Lung (tissue), 16 donors: ENCODE measurements around the gene HUS1. TPM values are rescaled to one million over a fixed set of nuclear protein-coding genes. Genes with fewer than 3 reads are reported as not detected.

Experiments used
- ATAC-seq: fragments of 200-7000 bp; cut with Tn5 transposase; one replicate; pipeline ENCODE4 v1.9.1; 2020; ENCODE audit warnings: moderate number of reproducible peaks; ENCODE audit not compliant: insufficient read depth, low FRiP score
- DNase-seq, 3 donors: peaks; one replicate each; pipeline ENCODE4 v3.0.0-alpha.2; 2013 to 2017
- H3K27ac ChIP-seq, 2 donors: one replicate each; pipeline ENCODE4 v1.5.1; 2013; ENCODE audit warnings: mild to moderate bottlenecking in 2 of 2, moderate library complexity in 2 of 2, control low read depth in 1 of 2, inconsistent platforms in 1 of 2, low read depth in 1 of 2, low read length in 1 of 2
- H3K27me3 ChIP-seq, 3 donors: one replicate each; pipeline ENCODE4 v1.5.1; 2013; ENCODE audit warnings: low read length in 2 of 3; ENCODE audit not compliant: control insufficient read depth in 3 of 3, insufficient read depth in 3 of 3
- H3K36me3 ChIP-seq, 4 donors: one replicate each; pipeline ENCODE4 v1.5.1; 2013; ENCODE audit warnings: low read length in 4 of 4, mild to moderate bottlenecking in 1 of 4, moderate library complexity in 1 of 4; ENCODE audit not compliant: control insufficient read depth in 4 of 4, insufficient read depth in 4 of 4
- H3K4me1 ChIP-seq, 5 donors: one replicate each; pipeline ENCODE4 v1.5.1; 2013; ENCODE audit warnings: low read length in 5 of 5, mild to moderate bottlenecking in 2 of 5, moderate library complexity in 1 of 5; ENCODE audit not compliant: control insufficient read depth in 5 of 5, insufficient read depth in 5 of 5
- H3K4me3 ChIP-seq: one replicate; pipeline ENCODE4 v1.5.1; 2013; ENCODE audit warnings: mild to moderate bottlenecking, control low read depth, moderate library complexity
- H3K9ac ChIP-seq, 2 donors: one replicate each; pipeline ENCODE4 v1.5.1; 2013; ENCODE audit warnings: low read length in 2 of 2, control low read depth in 1 of 2; ENCODE audit not compliant: insufficient read depth in 1 of 2
- H3K9me3 ChIP-seq, 4 donors: one replicate each; pipeline ENCODE4 v1.5.1; 2013; ENCODE audit warnings: low read length in 3 of 4, mild to moderate bottlenecking in 1 of 4, moderate library complexity in 1 of 4; ENCODE audit not compliant: control insufficient read depth in 4 of 4, insufficient read depth in 3 of 4
- CTCF ChIP-seq: IDR thresholded peaks from 2 replicates; pipeline ENCODE4 v1.5.1; 2012; ENCODE audit warnings: mild to moderate bottlenecking; ENCODE audit errors: control extremely low read depth, extremely low read depth
- WGBS, 2 donors: extraction: QIAGEN DNeasy Blood & Tissue Kit; methylation state at CpG; one replicate each; pipeline ENCODE4 v1.1.7; 2013; 5-methylcytosine and 5-hydroxymethylcytosine counted together
- long read RNA-seq, 5 donors: transcript quantifications; one replicate each; lab custom pipeline, GENCODE V29; 2026
- polyA plus RNA-seq, 2 donors: library from polyadenylated mRNA; stranded (reverse); fragments of 200-250 nt; gene quantifications; one replicate each; pipeline ENCODE4 v1.2.1, GENCODE V29; 2013
- total RNA-seq, 2 donors: library from RNA; depleted of rRNA in 1 of 2; stranded (reverse); fragments of >200 nt in 1 of 2; gene quantifications; one replicate each; pipeline ENCODE4 v1.2.1, GENCODE V29; 2014 to 2021
- donor health status: control.
- donor health status: control.
- donor health status: Bipolar disorder and iron deficiency.
- donor health status: healthy.
- donor health status: DM: yes; HTN: yes; CAD: no.

The HUS1 gene
- total RNA-seq (10 to 100 TPM; 26.5 to 33.9 TPM), polyA plus RNA-seq (10 to 100 TPM; 10.3 to 12.1 TPM)
- long read RNA-seq, donor 1, partial matches to known transcripts, result 0 of 7 reads
- long read RNA-seq, donor 1, other reads (novel, unspliced or antisense), result 0 of 7 reads
- long read RNA-seq, donor 2, partial matches to known transcripts, result 0 of 2 reads
- long read RNA-seq, donor 2, other reads (novel, unspliced or antisense), result 0 of 2 reads
- long read RNA-seq, donor 3, partial matches to known transcripts, result 0 of 3 reads
- long read RNA-seq, donor 3, other reads (novel, unspliced or antisense), result 0 of 3 reads
- long read RNA-seq, donor 4, result 0 reads
- long read RNA-seq, donor 5, partial matches to known transcripts, result 0 of 4 reads
- long read RNA-seq, donor 5, other reads (novel, unspliced or antisense), result 0 of 4 reads

GRCh38 chr7:47979145-47979831, at the start of gene HUS1:
Gene HUS1 (minus strand): TSS chr7:47979615. CDS start chr7:47979519, 96 bp downstream.
- peak within 1 kb of the TSS; percentile 72 to 92 for H3K9ac ChIP-seq
- peak within 1 kb of the TSS; percentile 83 to 98 for H3K27ac ChIP-seq
- H3K27me3 ChIP-seq, result no peaks in the 10 kb centered on the region
- ATAC-seq (peak; percentile 99), DNase-seq (peak; percentile 90 to 93 (median 91))
- WGBS, 2 donors, result 2% methylated on average over 62 of the region's 62 CpGs
- TF ChIP-seq CTCF, result no peak
- peaks cover 15 to 26% (median 17%) of the 10 kb centered on the region in 4 donors for H3K36me3 ChIP-seq
- no peaks in the 10 kb centered on the region for H3K9me3 ChIP-seq
- H3K4me1 ChIP-seq, result peaks cover 0 to 12% (median 0%) of the 10 kb centered on the region in 5 donors
- H3K4me3 ChIP-seq, result peak within 1 kb of the TSS; percentile 84

- ATAC-seq, result no peak
- no peak within 1 kb of the TSS for H3K27ac ChIP-seq
- peaks cover 0 to 2% (median 0%) of the 10 kb centered on the region in 4 donors for H3K9me3 ChIP-seq
- DNase-seq, result no peak
- no peaks in the 10 kb centered on the region for H3K4me1 ChIP-seq
- H3K9ac ChIP-seq, result no peak within 1 kb of the TSS
- TF ChIP-seq CTCF, result no peak
- H3K4me3 ChIP-seq, result no peak within 1 kb of the TSS
- H3K36me3 ChIP-seq, result no peaks in the 10 kb centered on the region
- WGBS, 2 donors, result 79 to 93% methylated on average over 6 of the region's 6 CpGs
- peaks cover 0 to 8% (median 5%) of the 10 kb centered on the region in 3 donors for H3K27me3 ChIP-seq
These were observed 49.5 kb upstream of the HUS1 start, which contains the start of gene SUN3 for GRCh38 chr7:48028938-48029337. Gene SUN3 (minus strand): TSS chr7:48029107. CDS start chr7:48028938, 169 bp downstream.

- Histone ChIP-seq H3K36me3 (no peaks in the 10 kb centered on the region), H3K9me3 (peaks cover 0 to 2% (median 0%) of the 10 kb centered on the region in 4 donors), H3K9ac (no peak overlapping the region), H3K4me1 (no peaks in the 10 kb centered on the region), H3K27ac (no peak overlapping the region), H3K27me3 (peaks cover 0 to 4% (median 0%) of the 10 kb centered on the region in 3 donors), H3K4me3 (no peak overlapping the region)
- 60 to 83% methylated on average over 5 of the region's 5 CpGs for WGBS, 2 donors
- no peak for DNase-seq
- no peak for TF ChIP-seq CTCF
- no peak for ATAC-seq
These were observed 46.2 kb upstream of the HUS1 start for GRCh38 chr7:48025624-48026023.
